Endothelial cell of umbilical vein (primary cell): ENCODE measurements around the gene GABRR2. TPM values are rescaled to one million over a fixed set of nuclear protein-coding genes. Genes with fewer than 3 reads are reported as not detected.

Experiments used
- BruUV-seq: library from RNA; stranded (reverse); fragments of 400-500 nt; replicated peaks from 2 replicates; lab custom pipeline; 2021; lab: Mats Ljungman, UMichigan
- CTCF ChIA-PET: fragments of 300-600, 350-600 bp; sonication (Branson Sonifier 250); formaldehyde crosslinking; loops from one replicate; lab custom pipeline; 2021; ENCODE audit warnings: antibody characterized with exemption, inconsistent platforms; lab: Charles Lee
- POLR2A ChIA-PET: fragments of 300-600, 350-600 bp; sonication (Branson Sonifier 250); formaldehyde crosslinking; loops from one replicate; lab custom pipeline; 2021; ENCODE audit warnings: antibody characterized with exemption, inconsistent platforms; lab: Charles Lee
- DNase-seq: peaks from one replicate; pipeline ENCODE4 v3.0.0-alpha.2; 2011; ENCODE audit warnings: low read depth, low spot score
- FAIRE-seq: peaks from 2 replicates; lab custom pipeline; 2011; peaks lifted over from hg19 to GRCh38; lab: Jason Lieb, UNC
- H2AFZ ChIP-seq: 2 replicates; pipeline ENCODE4 v1.6.0; 2012; ENCODE audit warnings: low read depth, low read length, control low read depth, inconsistent platforms
- H3K27ac ChIP-seq: 2 replicates; pipeline ENCODE4 v1.5.1; 2011; ENCODE audit warnings: low read depth, mild to moderate bottlenecking, control low read depth, low read length, moderate library complexity; ENCODE audit not compliant: insufficient read depth
- H3K27me3 ChIP-seq, 2 experiments: 2 replicates each; pipeline versions ENCODE4 v1.6.0 to v1.6.1; 2011; ENCODE audit warnings: low read length in 2 of 2, mixed read lengths in 1 of 2; ENCODE audit not compliant: control insufficient read depth in 2 of 2, insufficient read depth in 2 of 2
- H3K36me3 ChIP-seq, 2 experiments: 2 replicates in 1 of 2; 3 replicates in 1 of 2; pipeline ENCODE4 v1.5.1; 2011; ENCODE audit warnings: low read length in 2 of 2, mild to moderate bottlenecking in 1 of 2, moderate library complexity in 1 of 2; ENCODE audit not compliant: control insufficient read depth in 2 of 2, insufficient read depth in 2 of 2; ENCODE audit errors: extremely low read depth in 1 of 2
- H3K4me1 ChIP-seq: 3 replicates; pipeline ENCODE4 v1.5.1; 2011; ENCODE audit warnings: mild to moderate bottlenecking, low read length; ENCODE audit not compliant: control insufficient read depth, insufficient read depth; ENCODE audit errors: extremely low read depth
- H3K4me2 ChIP-seq: 2 replicates; pipeline ENCODE4 v1.6.1; 2011; ENCODE audit warnings: low read length, control low read depth, mixed read lengths; ENCODE audit not compliant: insufficient read depth
- H3K4me3 ChIP-seq, 3 experiments: fragments of 200-600 bp in 1 of 3; sonication (generic), shearing (Covaris generic) in 1 of 3; replicated peaks in 1 of 3; 2 replicates each; pipeline ENCODE4 v1.5.1; 2011 to 2016; ENCODE audit warnings: control low read depth in 3 of 3, low read length in 3 of 3, mild to moderate bottlenecking in 2 of 3, inconsistent platforms in 1 of 3, low read depth in 1 of 3, moderate library complexity in 1 of 3; ENCODE audit not compliant: insufficient read depth in 1 of 3
- H3K79me2 ChIP-seq: 2 replicates; pipeline ENCODE4 v1.6.0; 2012; ENCODE audit warnings: low read length, inconsistent platforms; ENCODE audit not compliant: control insufficient read depth, insufficient read depth
- H3K9ac ChIP-seq: replicated peaks from 2 replicates; pipeline ENCODE3; 2011; ENCODE audit warnings: low read length, control low read depth; ENCODE audit not compliant: insufficient read depth; ENCODE audit errors: extremely low read depth
- H3K9me1 ChIP-seq: replicated peaks from 3 replicates; pipeline ENCODE4 v1.6.0; 2011; ENCODE audit warnings: mild to moderate bottlenecking, low read length; ENCODE audit not compliant: control insufficient read depth, insufficient read depth; ENCODE audit errors: extremely low read depth
- H3K9me3 ChIP-seq: replicated peaks from 2 replicates; pipeline ENCODE4 v1.5.1; 2012; ENCODE audit warnings: low read length, inconsistent platforms; ENCODE audit not compliant: control insufficient read depth, insufficient read depth
- H4K20me1 ChIP-seq: replicated peaks from 2 replicates; pipeline ENCODE3; 2011; ENCODE audit warnings: mild to moderate bottlenecking, low read length; ENCODE audit not compliant: control insufficient read depth, insufficient read depth; ENCODE audit errors: extremely low read depth
- CTCF ChIP-seq, 2 donors: IDR thresholded peaks; 1 replicate in 1 of 2; 2 replicates in 1 of 2; pipeline ENCODE4 v1.5.1; 2011; ENCODE audit warnings: low read length in 2 of 2, mild to moderate bottlenecking in 2 of 2, moderate library complexity in 2 of 2, control low read depth in 1 of 2, inconsistent platforms in 1 of 2, low read depth in 1 of 2; ENCODE audit not compliant: insufficient read depth in 1 of 2; ENCODE audit errors: extremely low read depth in 1 of 2
- EZH2 ChIP-seq: IDR thresholded peaks from 2 replicates; pipeline ENCODE4 v1.6.1; 2012; ENCODE audit warnings: borderline replicate concordance, low read depth, mild to moderate bottlenecking, moderate library complexity, low read length, inconsistent platforms; ENCODE audit not compliant: severe bottlenecking
- FOS ChIP-seq: IDR thresholded peaks from 2 replicates; pipeline ENCODE4 v1.6.1; 2011; ENCODE audit warnings: mild to moderate bottlenecking, low read length, moderate library complexity, borderline replicate concordance; ENCODE audit not compliant: insufficient read depth
- GATA2 ChIP-seq: IDR thresholded peaks from 2 replicates; pipeline ENCODE4 v1.7.0; 2011; ENCODE audit warnings: low read depth, mild to moderate bottlenecking, moderate library complexity, mixed read lengths, low read length; ENCODE audit not compliant: insufficient read length, insufficient read depth
- JUN ChIP-seq: IDR thresholded peaks from 2 replicates; pipeline ENCODE4 v1.6.1; 2011; ENCODE audit warnings: borderline replicate concordance, low read depth; ENCODE audit not compliant: insufficient read length, insufficient read depth
- MAX ChIP-seq: IDR thresholded peaks from 2 replicates; pipeline ENCODE4 v1.6.1; 2011; ENCODE audit not compliant: insufficient read depth, insufficient read length
- MYC ChIP-seq: IDR thresholded peaks from one replicate; pipeline ENCODE4 v1.6.1; 2011; ENCODE audit warnings: mild to moderate bottlenecking, low read depth, low read length
- POLR2A ChIP-seq: IDR thresholded peaks from 2 replicates; pipeline ENCODE4 v1.6.1; 2012; ENCODE audit warnings: low read depth, mild to moderate bottlenecking, control low read depth, low read length
- POLR2AphosphoS5 ChIP-seq: IDR thresholded peaks from 2 replicates; pipeline ENCODE4 v1.6.1; 2012; ENCODE audit warnings: low read depth, mild to moderate bottlenecking, control low read depth, low read length, moderate library complexity; ENCODE audit not compliant: insufficient read depth
- dilution Hi-C: fragments of 300-500 bp; cut with MboI; formaldehyde crosslinking; loops from one replicate; pipeline ENCODE4 v1.15.0; 2019; ENCODE audit warnings: low sequenced_read_pairs; ENCODE audit not compliant: extremely low pct_ligation_motif_present
- intact Hi-C: fragments of 100-400 bp; cut with micrococcal nuclease; formaldehyde crosslinking; loops from one replicate; pipeline ENCODE4 v1.10.0; 2022
- polyA plus RNA-seq, 4 experiments: library from polyadenylated mRNA; depleted of rRNA in 3 of 4; stranded (reverse) in 3 of 4; unstranded in 1 of 4; fragments of >200 nt; gene quantifications; 2 replicates each; pipeline versions ENCODE4 v1.2.1 to v1.2.3, GENCODE V29; 2011 to 2012; ENCODE audit warnings: missing spikeins in 1 of 4
- total RNA-seq: library from RNA; stranded (reverse); gene quantifications from 2 replicates; pipeline ENCODE4 v1.2.3, GENCODE V29; 2021

Gene GABRR2
- total and polyA plus RNA-seq, 2 donors (not counting 3 experiments of a cell fraction or from before 2014, with no cell fraction given), result 1.4 to 3.6 TPM

GRCh38 chr6:89214197-89214596 is 100.9 kb downstream of the GABRR2 start:
- Histone ChIP-seq H3K4me1 (no peaks in the 10 kb centered on the region), H2AFZ (no peak overlapping the region), H3K79me2 (no peaks in the 10 kb centered on the region), H3K36me3 (no peaks in the 10 kb centered on the region), H3K9me3 (no peaks in the 10 kb centered on the region), H4K20me1 (no peaks in the 10 kb centered on the region), H3K4me2 (no peak overlapping the region), H3K4me3 (no peak overlapping the region), H3K9ac (no peak overlapping the region), H3K27ac (no peak overlapping the region), H3K27me3 (peaks cover 17 to 30% of the 10 kb centered on the region in 2 experiments), H3K9me1 (no peaks in the 10 kb centered on the region)
- TF ChIP-seq FOS (no peak), MYC (no peak), POLR2A (no peak), POLR2AphosphoS5 (no peak), EZH2 (no peak), JUN (no peak), MAX (no peak), GATA2 (no peak), CTCF (IDR thresholded peaks at IDR 0.05; ENCODE audit: extremely low read depth in 1 of 2, insufficient read depth in 1 of 2, low read depth in 1 of 2, low read length in 2 of 2) (no peak)
- FAIRE-seq (no peak), DNase-seq (no peak)
- BruUV-seq, result no TSS peak
- ChIA-PET POLR2A (no interaction called here), CTCF (no interaction called here)
- dilution Hi-C loops, result no loop called here
- intact Hi-C loops, result no loop called here
